Ramos (cell line): ENCODE results near the gene IL4I1.
"Not testable (repeated sequence)": the region's sequence is repeated elsewhere in the genome, so short reads cannot be mapped to it uniquely, and the experiment has no call there.

ENCODE experiments used
- in situ Hi-C: fragments of 300-500 bp; cut with MboI; formaldehyde crosslinking; loops from one replicate; pipeline ENCODE4 v1.14.3; 2022; ENCODE audit warnings: low sequenced_read_pairs; ENCODE audit not compliant: unreplicated experiment

The IL4I1 gene

GRCh38 chr19:49896863-49897621, at the start of gene IL4I1:
IL4I1 (minus strand) TSS chr19:49896887; CDS start chr19:49896160, 727 bp downstream.
- in situ Hi-C loops = no loop called here

- in situ Hi-C loops = no loop called here
Observed at GRCh38 chr19:49946415-49946814, 49.7 kb upstream of the IL4I1 start.

- in situ Hi-C loops = not testable (repeated sequence)
Observed at GRCh38 chr19:49944567-49944966, 47.9 kb upstream of the IL4I1 start.

- in situ Hi-C loops = no loop called here
Observed at GRCh38 chr19:49940482-49940791, 43.8 kb upstream of the IL4I1 start.

- in situ Hi-C loops = no loop called here
Observed at GRCh38 chr19:49939721-49940481, 43.2 kb upstream of the IL4I1 start.

GRCh38 chr19:49938662-49939061, 42.0 kb upstream of the IL4I1 start:
- in situ Hi-C loops = no loop called here

GRCh38 chr19:49937750-49938381, 41.2 kb upstream of the IL4I1 start:
- in situ Hi-C loops = no loop called here

- in situ Hi-C loops = no loop called here
Observed at GRCh38 chr19:49936549-49936948, 39.9 kb upstream of the IL4I1 start.

- in situ Hi-C loops = no loop called here
Observed at GRCh38 chr19:49933643-49934042, 37.0 kb upstream of the IL4I1 start.

- in situ Hi-C loops = no loop called here
Observed at GRCh38 chr19:49932731-49933131, 36.0 kb upstream of the IL4I1 start.

- in situ Hi-C loops = no loop called here
Observed at GRCh38 chr19:49932041-49932451, 35.4 kb upstream of the IL4I1 start.

GRCh38 chr19:49931293-49932040, 34.8 kb upstream of the IL4I1 start:
- in situ Hi-C loops = no loop called here

GRCh38 chr19:49930483-49931011, 33.9 kb upstream of the IL4I1 start:
- in situ Hi-C loops = no loop called here

GRCh38 chr19:49929611-49930482, 33.2 kb upstream of the IL4I1 start:
- in situ Hi-C loops = no loop called here

GRCh38 chr19:49929121-49929610, 32.5 kb upstream of the IL4I1 start, which contains the start of the genes ATF5 and NUP62:
ATF5 (plus strand) TSS chr19:49929205; CDS start chr19:49930851, 1,646 bp downstream.
NUP62 (minus strand) TSS chr19:49929504; CDS start chr19:49909807, 19,697 bp downstream.
- in situ Hi-C loops = no loop called here

- in situ Hi-C loops = no loop called here
Observed at GRCh38 chr19:49927526-49928264, 31.0 kb upstream of the IL4I1 start.

GRCh38 chr19:49926515-49926914, 29.8 kb upstream of the IL4I1 start:
- in situ Hi-C loops = no loop called here

- in situ Hi-C loops = no loop called here
Observed at GRCh38 chr19:49925486-49925885, 28.8 kb upstream of the IL4I1 start.
